Ishikawa (cell line): ENCODE results near the gene HS2ST1.

Source experiments
- CEBPB ChIP-seq: IDR thresholded peaks from 2 replicates; pipeline ENCODE4 v1.6.1; 2012
- CREB1 ChIP-seq: IDR thresholded peaks from 2 replicates; pipeline ENCODE4 v1.6.1; 2012; ENCODE audit warnings: low read depth
- EGR1 ChIP-seq: IDR thresholded peaks from 2 replicates; pipeline ENCODE4 v1.6.1; 2012
- EP300 ChIP-seq: IDR thresholded peaks from 2 replicates; pipeline ENCODE4 v1.6.1; 2012; ENCODE audit warnings: borderline replicate concordance
- FOXM1 ChIP-seq: IDR thresholded peaks from 2 replicates; pipeline ENCODE4 v1.6.1; 2012; ENCODE audit warnings: low read depth, borderline replicate concordance
- MAX ChIP-seq: IDR thresholded peaks from 2 replicates; pipeline ENCODE4 v1.6.1; 2012
- NFIC ChIP-seq: IDR thresholded peaks from 2 replicates; pipeline ENCODE4 v1.6.1; 2012
- RAD21 ChIP-seq: IDR thresholded peaks from 2 replicates; pipeline ENCODE4 v1.6.1; 2012; ENCODE audit warnings: low read depth
- REST ChIP-seq: IDR thresholded peaks from 2 replicates; pipeline ENCODE4 v1.6.1; 2012; ENCODE audit warnings: low read depth, mild to moderate bottlenecking
- TAF1 ChIP-seq: IDR thresholded peaks from 2 replicates; pipeline ENCODE4 v1.6.1; 2012; ENCODE audit warnings: low read depth, mild to moderate bottlenecking
- TCF12 ChIP-seq: IDR thresholded peaks from 2 replicates; pipeline ENCODE4 v1.6.1; 2012; ENCODE audit warnings: low read depth
- TEAD4 ChIP-seq: IDR thresholded peaks from 2 replicates; pipeline ENCODE4 v1.6.1; 2012
- USF1 ChIP-seq: IDR thresholded peaks from 2 replicates; pipeline ENCODE4 v1.6.1; 2012
- YY1 ChIP-seq: IDR thresholded peaks from 2 replicates; pipeline ENCODE4 v1.6.1; 2012; ENCODE audit warnings: low read depth
- ZBTB7A ChIP-seq: IDR thresholded peaks from 2 replicates; pipeline ENCODE4 v1.6.1; 2012; ENCODE audit warnings: low read depth

HS2ST1 gene

GRCh38 chr1:86933562-86934377 lies 19.3 kb downstream of the HS2ST1 start:
- TF ChIP-seq NFIC (no peak), ZBTB7A (no peak), TCF12 (no peak), YY1 (no peak), CEBPB (no peak), MAX (no peak), RAD21 (no peak), CREB1 (no peak), EGR1 (no peak)

GRCh38 chr1:86938450-86938849 lies 24.0 kb downstream of the HS2ST1 start:
- TF ChIP-seq TEAD4 (no peak), EGR1 (no peak)

- TF ChIP-seq YY1 (no peak), RAD21 (no peak), EP300 (no peak), TCF12 (no peak), MAX (no peak), CEBPB (no peak), USF1 (no peak), TEAD4 (no peak), REST (no peak), NFIC (no peak), ZBTB7A (no peak), TAF1 (no peak), CREB1 (no peak), FOXM1 (no peak), EGR1 (no peak)
These were observed 24.4 kb downstream of the HS2ST1 start for GRCh38 chr1:86938855-86939254.

GRCh38 chr1:86939406-86939805 lies 25.0 kb downstream of the HS2ST1 start:
- TF ChIP-seq USF1: no peak

- TF ChIP-seq REST: no peak
- TF ChIP-seq TCF12: no peak
- no peak for TF ChIP-seq ZBTB7A
- no peak for TF ChIP-seq EP300
- TF ChIP-seq CREB1: no peak
- no peak for TF ChIP-seq FOXM1
- no peak for TF ChIP-seq NFIC
- no peak for TF ChIP-seq CEBPB
- no peak for TF ChIP-seq EGR1
- no peak for TF ChIP-seq RAD21
- no peak for TF ChIP-seq USF1
- no peak for TF ChIP-seq YY1
- no peak for TF ChIP-seq TAF1
- TF ChIP-seq TEAD4: no peak
- TF ChIP-seq MAX: no peak
These were observed 26.2 kb downstream of the HS2ST1 start for GRCh38 chr1:86940599-86940998.

- TF ChIP-seq TAF1 (no peak), REST (no peak), EP300 (no peak), EGR1 (no peak), CEBPB (no peak), CREB1 (no peak), MAX (no peak), ZBTB7A (no peak), TCF12 (no peak), TEAD4 (no peak), YY1 (no peak), RAD21 (no peak), FOXM1 (no peak), NFIC (no peak), USF1 (no peak)
These were observed 27.6 kb downstream of the HS2ST1 start for GRCh38 chr1:86942042-86942441.
